Muscle layer of colon (tissue), 2 donors: Measurements from ENCODE around the gene PPP5C.

ENCODE experiments used
- H3K27ac ChIP-seq: one replicate; pipeline ENCODE4 v1.7.0; 2013; ENCODE audit warnings: low read depth, mild to moderate bottlenecking, low read length, moderate library complexity
- H3K27me3 ChIP-seq, 2 donors: one replicate each; pipeline ENCODE4 v1.7.0; 2013; ENCODE audit warnings: low read length in 2 of 2, mild to moderate bottlenecking in 2 of 2; ENCODE audit not compliant: insufficient read depth in 2 of 2, control insufficient read depth in 1 of 2
- H3K36me3 ChIP-seq: one replicate; pipeline ENCODE4 v1.7.0; 2013; ENCODE audit warnings: mild to moderate bottlenecking, low read length; ENCODE audit not compliant: insufficient read depth
- H3K4me1 ChIP-seq: one replicate; pipeline ENCODE4 v1.7.0; 2013; ENCODE audit warnings: mild to moderate bottlenecking, low read length; ENCODE audit not compliant: insufficient read depth
- H3K4me3 ChIP-seq, 2 donors: one replicate each; pipeline ENCODE4 v1.7.0; 2013; ENCODE audit warnings: low read length in 2 of 2, low read depth in 1 of 2, mild to moderate bottlenecking in 1 of 2, moderate library complexity in 1 of 2
- H3K9ac ChIP-seq: one replicate; pipeline ENCODE4 v1.7.0; 2013; ENCODE audit warnings: low read length
- H3K9me3 ChIP-seq: one replicate; pipeline ENCODE4 v1.7.0; 2013; ENCODE audit warnings: mild to moderate bottlenecking, low read length
- donor health status: abdominal sarcoma.
- donor health status: Adenocarcinoma of cecum.

PPP5C gene

GRCh38 chr19:46381756-46382345 is 35.0 kb downstream of the PPP5C start:
- no peaks in the 10 kb centered on the region for H3K27me3 ChIP-seq
- no peaks in the 10 kb centered on the region for H3K9me3 ChIP-seq
- H3K4me1 ChIP-seq = peaks cover 18% of the 10 kb centered on the region
- H3K36me3 ChIP-seq = peaks cover 39% of the 10 kb centered on the region
- no peak overlapping the region for H3K9ac ChIP-seq
- no peak overlapping the region for H3K27ac ChIP-seq
- H3K4me3 ChIP-seq = no peak overlapping the region

GRCh38 chr19:46383171-46383815 is 36.4 kb downstream of the PPP5C start:
- Histone ChIP-seq H3K27me3 (no peaks in the 10 kb centered on the region), H3K36me3 (peaks cover 45% of the 10 kb centered on the region), H3K9me3 (no peaks in the 10 kb centered on the region), H3K27ac (no peak overlapping the region), H3K9ac (no peak overlapping the region), H3K4me1 (peaks cover 6% of the 10 kb centered on the region), H3K4me3 (no peak overlapping the region)

GRCh38 chr19:46383846-46384245 is 37.0 kb downstream of the PPP5C start:
- Histone ChIP-seq H3K4me3 (no peak overlapping the region), H3K36me3 (peaks cover 51% of the 10 kb centered on the region)

GRCh38 chr19:46384396-46384795 is 37.5 kb downstream of the PPP5C start:
- H3K36me3 ChIP-seq = peaks cover 56% of the 10 kb centered on the region
- no peak overlapping the region for H3K9ac ChIP-seq
- H3K9me3 ChIP-seq = no peaks in the 10 kb centered on the region
- H3K4me3 ChIP-seq = no peak overlapping the region
- no peak overlapping the region for H3K27ac ChIP-seq
- no peaks in the 10 kb centered on the region for H3K27me3 ChIP-seq
- no peaks in the 10 kb centered on the region for H3K4me1 ChIP-seq

More at GRCh38 chr19:46383846-46384245, 37.0 kb downstream of the PPP5C start:
- Histone ChIP-seq H3K4me1 (peaks cover under 1% of the 10 kb centered on the region), H3K9me3 (no peaks in the 10 kb centered on the region), H3K9ac (no peak overlapping the region), H3K27ac (no peak overlapping the region), H3K27me3 (no peaks in the 10 kb centered on the region)

- Histone ChIP-seq H3K4me3 (no peak overlapping the region), H3K9me3 (no peaks in the 10 kb centered on the region), H3K27ac (no peak overlapping the region), H3K36me3 (peaks cover 66% of the 10 kb centered on the region), H3K9ac (no peak overlapping the region), H3K4me1 (no peaks in the 10 kb centered on the region), H3K27me3 (no peaks in the 10 kb centered on the region)
Measured at GRCh38 chr19:46385636-46386035, 38.7 kb downstream of the PPP5C start.

- Histone ChIP-seq H3K9me3 (no peaks in the 10 kb centered on the region), H3K4me3 (no peak overlapping the region), H3K9ac (no peak overlapping the region), H3K36me3 (peaks cover 69% of the 10 kb centered on the region), H3K4me1 (no peaks in the 10 kb centered on the region), H3K27me3 (no peaks in the 10 kb centered on the region), H3K27ac (no peak overlapping the region)
Measured at GRCh38 chr19:46386151-46386550, 39.3 kb downstream of the PPP5C start.

- no peaks in the 10 kb centered on the region for H3K9me3 ChIP-seq
- no peaks in the 10 kb centered on the region for H3K4me1 ChIP-seq
- H3K27me3 ChIP-seq = no peaks in the 10 kb centered on the region
- H3K27ac ChIP-seq = no peak overlapping the region
- peaks cover 65% of the 10 kb centered on the region for H3K36me3 ChIP-seq
- H3K9ac ChIP-seq = no peak overlapping the region
- H3K4me3 ChIP-seq = no peak overlapping the region
Measured at GRCh38 chr19:46386996-46387712, 40.3 kb downstream of the PPP5C start.

- H3K27me3 ChIP-seq = no peaks in the 10 kb centered on the region
- H3K27ac ChIP-seq = no peak overlapping the region
- no peaks in the 10 kb centered on the region for H3K9me3 ChIP-seq
- H3K4me1 ChIP-seq = no peaks in the 10 kb centered on the region
- peaks cover 61% of the 10 kb centered on the region for H3K36me3 ChIP-seq
- no peak overlapping the region for H3K9ac ChIP-seq
- H3K4me3 ChIP-seq = no peak overlapping the region
Measured at GRCh38 chr19:46387713-46388130, 40.8 kb downstream of the PPP5C start.

- no peaks in the 10 kb centered on the region for H3K9me3 ChIP-seq
- no peaks in the 10 kb centered on the region for H3K27me3 ChIP-seq
- no peak overlapping the region for H3K4me3 ChIP-seq
- H3K27ac ChIP-seq = no peak overlapping the region
- H3K4me1 ChIP-seq = no peaks in the 10 kb centered on the region
- no peak overlapping the region for H3K9ac ChIP-seq
- peaks cover 58% of the 10 kb centered on the region for H3K36me3 ChIP-seq
Measured at GRCh38 chr19:46388311-46389095, 41.6 kb downstream of the PPP5C start.

GRCh38 chr19:46390121-46390858 is 43.4 kb downstream of the PPP5C start:
- Histone ChIP-seq H3K36me3 (peaks cover 43% of the 10 kb centered on the region), H3K9me3 (no peaks in the 10 kb centered on the region), H3K27ac (no peak overlapping the region), H3K4me3 (no peak overlapping the region), H3K27me3 (no peaks in the 10 kb centered on the region), H3K9ac (no peak overlapping the region), H3K4me1 (no peaks in the 10 kb centered on the region)

- H3K36me3 ChIP-seq = peaks cover 43% of the 10 kb centered on the region
- no peak overlapping the region for H3K27ac ChIP-seq
- H3K9me3 ChIP-seq = no peaks in the 10 kb centered on the region
- no peak overlapping the region for H3K4me3 ChIP-seq
- H3K4me1 ChIP-seq = no peaks in the 10 kb centered on the region
- H3K27me3 ChIP-seq = no peaks in the 10 kb centered on the region
- no peak overlapping the region for H3K9ac ChIP-seq
Measured at GRCh38 chr19:46390866-46391265, 44.0 kb downstream of the PPP5C start.
